ENCODE data around the gene ACOT4.
A peak's percentile ranks its signal among the peaks of the same experiment; 100 is the strongest.
"Not testable (repeated sequence)": the region's sequence is repeated elsewhere in the genome, so short reads cannot be mapped to it uniquely, and the experiment has no call there.

Gene ACOT4, protein sequence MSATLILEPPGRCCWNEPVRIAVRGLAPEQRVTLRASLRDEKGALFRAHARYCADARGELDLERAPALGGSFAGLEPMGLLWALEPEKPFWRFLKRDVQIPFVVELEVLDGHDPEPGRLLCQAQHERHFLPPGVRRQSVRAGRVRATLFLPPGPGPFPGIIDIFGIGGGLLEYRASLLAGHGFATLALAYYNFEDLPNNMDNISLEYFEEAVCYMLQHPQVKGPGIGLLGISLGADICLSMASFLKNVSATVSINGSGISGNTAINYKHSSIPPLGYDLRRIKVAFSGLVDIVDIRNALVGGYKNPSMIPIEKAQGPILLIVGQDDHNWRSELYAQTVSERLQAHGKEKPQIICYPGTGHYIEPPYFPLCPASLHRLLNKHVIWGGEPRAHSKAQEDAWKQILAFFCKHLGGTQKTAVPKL

DNA sequence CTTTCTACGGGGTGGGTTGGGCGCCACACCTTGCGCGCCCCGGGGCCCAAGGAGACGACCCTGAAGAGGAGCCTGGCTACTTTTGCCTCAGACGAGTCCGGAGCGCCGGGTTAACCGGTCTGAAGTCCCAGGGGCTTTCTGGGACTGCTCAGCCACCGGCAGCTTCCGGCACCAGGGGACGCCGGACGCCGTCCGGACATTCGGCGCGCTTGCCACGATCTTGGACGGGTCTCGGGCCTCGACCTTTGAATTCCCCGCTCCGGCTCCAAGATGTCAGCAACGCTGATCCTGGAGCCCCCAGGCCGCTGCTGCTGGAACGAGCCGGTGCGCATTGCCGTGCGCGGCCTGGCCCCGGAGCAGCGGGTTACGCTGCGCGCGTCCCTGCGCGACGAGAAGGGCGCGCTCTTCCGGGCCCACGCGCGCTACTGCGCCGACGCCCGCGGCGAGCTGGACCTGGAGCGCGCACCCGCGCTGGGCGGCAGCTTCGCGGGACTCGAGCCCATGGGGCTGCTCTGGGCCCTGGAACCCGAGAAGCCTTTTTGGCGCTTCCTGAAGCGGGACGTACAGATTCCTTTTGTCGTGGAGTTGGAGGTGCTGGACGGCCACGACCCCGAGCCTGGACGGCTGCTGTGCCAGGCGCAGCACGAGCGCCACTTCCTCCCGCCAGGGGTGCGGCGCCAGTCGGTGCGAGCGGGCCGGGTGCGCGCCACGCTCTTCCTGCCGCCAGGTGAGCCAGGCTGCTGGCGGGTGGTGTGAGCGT lies at the start of gene ACOT4:
Gene ACOT4, plus strand, starts transcription at position 184 of the 760 bp plus-strand sequence. Its CDS starts 87 bp downstream, at position 271.
- peak; percentile 8 for DNase-seq

DNA sequence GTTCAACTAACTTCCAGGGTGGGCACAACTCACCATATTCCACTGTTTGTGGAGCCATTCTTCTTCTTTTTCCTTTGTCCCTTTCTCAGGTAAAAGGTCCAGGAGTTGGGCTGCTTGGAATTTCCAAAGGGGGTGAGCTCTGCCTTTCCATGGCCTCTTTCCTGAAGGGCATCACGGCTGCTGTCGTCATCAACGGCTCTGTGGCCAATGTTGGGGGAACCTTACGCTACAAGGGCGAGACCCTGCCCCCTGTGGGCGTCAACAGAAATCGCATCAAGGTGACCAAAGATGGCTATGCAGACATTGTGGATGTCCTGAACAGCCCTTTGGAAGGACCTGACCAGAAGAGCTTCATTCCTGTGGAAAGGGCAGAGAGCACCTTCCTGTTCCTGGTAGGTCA lies 48.7 kb upstream of the ACOT4 start:
- not testable (repeated sequence) for DNase-seq

DNA sequence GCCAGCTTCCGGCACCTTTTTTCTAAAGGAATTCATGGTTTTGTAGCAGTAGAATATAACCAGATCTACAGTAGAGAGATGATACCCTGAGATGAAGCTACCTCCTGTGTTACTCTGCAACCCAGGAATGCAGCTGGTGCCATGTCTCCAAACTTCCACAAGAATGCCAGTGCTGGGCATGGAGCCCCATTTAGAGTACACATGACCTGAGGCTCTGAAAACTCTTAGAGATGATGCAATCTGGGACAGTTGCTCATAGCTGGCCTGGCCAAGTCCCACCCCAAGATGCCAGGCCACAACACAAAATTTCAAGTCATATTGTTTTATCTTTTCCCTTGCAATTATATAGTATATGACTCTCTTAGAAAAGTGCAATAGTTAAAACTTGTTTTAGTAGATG lies 46.3 kb upstream of the ACOT4 start:
- not testable (repeated sequence) for DNase-seq

DNA sequence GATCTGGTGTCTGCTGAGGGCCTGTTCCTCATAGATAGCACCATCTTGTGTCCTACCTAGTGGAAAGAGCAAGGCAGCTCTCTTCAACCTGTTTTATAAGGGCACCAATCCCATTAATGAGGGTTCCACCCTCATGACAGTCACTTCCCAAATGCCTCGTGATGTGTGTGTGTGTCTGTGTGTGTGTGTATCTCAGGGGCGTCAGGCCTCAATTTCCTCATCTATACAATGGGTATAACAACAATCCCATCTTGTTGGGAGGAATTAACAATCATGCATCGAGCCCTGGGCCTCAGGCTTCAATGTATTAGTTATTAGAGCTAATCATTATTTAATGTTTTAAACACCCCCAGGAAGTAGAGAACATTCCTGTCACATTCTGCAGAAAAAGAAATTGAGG lies 42.6 kb upstream of the ACOT4 start:
- not testable (repeated sequence) for DNase-seq

DNA sequence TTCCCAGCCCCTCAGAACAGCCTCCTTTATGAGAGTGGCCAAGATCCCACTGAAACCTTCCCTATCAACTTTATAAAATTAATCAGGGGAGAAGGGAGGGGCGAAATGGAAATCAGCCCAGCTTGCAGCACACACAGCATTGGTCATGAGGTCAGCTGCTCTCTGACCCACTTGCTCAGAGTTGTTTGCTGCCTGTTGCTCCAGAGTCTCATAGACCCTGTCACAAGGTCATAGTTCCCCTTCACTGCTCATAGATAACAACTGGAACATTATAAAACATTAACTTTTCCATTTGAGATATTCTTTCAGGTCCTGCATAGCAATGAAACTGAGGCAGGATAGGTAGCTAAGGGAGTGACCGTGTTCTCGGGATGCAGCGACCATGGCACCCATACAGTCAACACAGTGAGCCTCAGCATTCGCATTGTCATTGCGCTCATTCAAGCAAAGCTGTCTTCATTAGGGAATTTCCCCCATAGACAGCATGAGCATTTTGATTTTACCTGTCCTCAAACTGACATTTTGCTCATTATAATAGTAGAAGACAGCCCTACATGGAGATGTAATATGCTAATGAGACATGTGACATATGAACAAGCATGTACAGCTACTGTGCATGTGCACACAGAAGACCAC lies 41.7 kb upstream of the ACOT4 start:
- DNase-seq: not testable (repeated sequence)

DNA sequence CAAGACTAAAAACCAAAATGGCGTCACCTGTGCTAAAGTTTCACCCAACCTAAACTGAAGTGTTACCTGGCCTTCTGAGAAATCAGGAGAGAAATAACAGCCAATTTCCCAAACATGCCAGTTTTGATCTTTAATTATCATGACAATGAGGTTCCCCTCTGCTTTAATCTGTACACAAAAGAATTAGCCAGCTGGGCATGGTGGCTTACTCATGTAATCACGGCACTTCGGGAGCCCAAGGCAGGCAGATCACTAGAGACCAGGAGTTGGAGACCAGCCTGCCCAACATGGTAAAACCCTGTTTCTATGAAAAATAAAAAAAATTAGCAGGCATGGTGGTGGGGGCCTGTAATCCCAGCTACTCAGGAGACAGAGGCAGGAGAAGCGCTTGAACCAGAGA lies 37.8 kb upstream of the ACOT4 start:
- DNase-seq: no peak

DNA sequence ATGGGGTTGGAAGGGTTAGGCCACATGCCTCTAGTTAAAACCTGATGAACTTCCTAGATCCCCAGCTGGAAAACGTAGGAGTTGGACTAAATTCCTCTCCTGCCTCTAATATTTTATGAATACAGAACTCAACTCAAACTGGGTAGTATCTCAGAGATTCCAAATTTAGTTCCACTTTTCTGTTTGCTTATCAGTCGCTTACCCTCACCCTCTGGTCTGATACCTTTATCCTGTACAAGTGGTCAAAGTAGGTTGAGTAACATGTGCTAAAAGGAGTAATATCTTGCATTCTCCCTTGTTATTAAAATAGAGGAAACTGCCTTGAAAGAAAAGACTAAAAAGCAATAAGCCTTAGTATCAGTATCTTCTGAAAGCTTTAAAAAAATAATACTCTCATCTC lies 34.5 kb upstream of the ACOT4 start:
- not testable (repeated sequence) for DNase-seq

DNA sequence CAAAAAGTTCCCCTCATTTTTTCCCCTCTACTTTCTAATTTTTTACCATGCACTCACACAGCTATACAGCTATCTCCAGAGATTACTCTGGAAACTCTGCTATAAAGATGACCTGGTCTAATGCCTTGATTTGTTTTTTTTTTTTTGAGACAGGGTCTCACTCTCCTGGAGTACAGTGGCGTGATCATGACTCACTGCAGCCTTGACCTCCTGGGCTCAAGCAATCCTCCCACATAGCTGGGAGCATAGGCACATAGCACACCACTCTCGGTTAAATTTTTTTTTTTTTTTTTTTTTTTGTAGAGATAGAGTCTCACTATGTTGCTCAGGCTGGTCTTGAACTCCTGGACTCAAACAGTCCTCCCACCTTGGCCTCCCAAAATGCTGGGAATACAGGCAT lies 33.4 kb upstream of the ACOT4 start:
- DNase-seq: not testable (repeated sequence)

DNA sequence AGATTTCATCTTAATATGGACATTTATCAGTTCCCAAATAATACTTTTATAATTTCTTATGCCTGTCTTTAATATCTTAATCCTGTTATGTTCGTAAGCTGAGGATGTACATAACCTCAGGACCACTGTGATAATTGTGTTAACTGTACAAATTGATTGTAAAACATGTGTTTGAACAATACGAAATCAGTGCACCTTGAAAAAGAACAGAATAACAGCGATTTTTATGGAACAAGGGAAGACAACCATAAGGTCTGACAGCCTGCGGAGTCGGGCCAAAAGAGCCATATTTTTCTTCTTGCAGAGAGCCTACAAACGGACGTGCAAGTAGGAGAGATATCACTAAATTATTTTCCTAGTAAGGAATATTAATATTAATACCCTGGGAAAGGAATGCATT lies 29.4 kb upstream of the ACOT4 start:
- not testable (repeated sequence) for DNase-seq

DNA sequence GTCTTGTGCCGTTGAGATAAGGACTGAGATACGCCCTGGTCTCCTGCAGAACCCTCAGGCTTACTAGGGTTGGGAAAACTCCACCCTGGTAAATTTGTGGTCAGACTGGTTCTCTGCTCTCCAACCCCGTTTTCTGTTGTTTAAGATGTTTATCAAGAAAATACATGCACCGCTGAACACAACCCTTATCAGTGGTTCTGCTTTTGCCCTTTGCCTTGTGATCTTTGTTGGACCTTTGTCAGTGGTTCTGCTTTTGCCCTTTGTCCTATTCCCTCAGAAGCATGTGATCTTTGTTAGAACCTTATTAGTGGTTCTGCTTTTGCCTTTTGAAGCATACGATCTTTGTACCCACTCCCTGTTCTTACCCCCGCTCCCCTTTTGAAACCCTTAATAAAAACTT lies 29.0 kb upstream of the ACOT4 start:
- not testable (repeated sequence) for DNase-seq

DNA sequence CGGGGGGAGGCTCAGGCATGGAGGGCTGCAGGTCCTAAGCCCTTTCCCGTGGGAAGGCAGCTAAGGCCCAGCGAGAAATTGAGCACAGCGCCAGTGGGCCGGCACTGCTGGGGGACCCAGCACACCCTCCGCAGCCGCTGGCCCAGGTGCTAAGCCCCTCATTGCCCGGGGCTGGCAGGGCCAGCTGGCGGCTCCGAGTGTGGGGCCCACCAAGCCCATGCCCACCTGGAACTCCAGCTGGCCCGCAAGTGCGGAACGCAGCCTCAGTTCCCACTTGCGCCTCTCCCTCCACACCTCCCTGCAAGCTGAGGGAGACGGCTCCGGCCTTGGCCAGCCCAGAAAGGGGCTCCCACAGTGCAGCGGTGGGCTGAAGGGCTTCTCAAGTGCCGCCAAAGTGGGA lies 25.2 kb upstream of the ACOT4 start:
- DNase-seq: not testable (repeated sequence)

DNA sequence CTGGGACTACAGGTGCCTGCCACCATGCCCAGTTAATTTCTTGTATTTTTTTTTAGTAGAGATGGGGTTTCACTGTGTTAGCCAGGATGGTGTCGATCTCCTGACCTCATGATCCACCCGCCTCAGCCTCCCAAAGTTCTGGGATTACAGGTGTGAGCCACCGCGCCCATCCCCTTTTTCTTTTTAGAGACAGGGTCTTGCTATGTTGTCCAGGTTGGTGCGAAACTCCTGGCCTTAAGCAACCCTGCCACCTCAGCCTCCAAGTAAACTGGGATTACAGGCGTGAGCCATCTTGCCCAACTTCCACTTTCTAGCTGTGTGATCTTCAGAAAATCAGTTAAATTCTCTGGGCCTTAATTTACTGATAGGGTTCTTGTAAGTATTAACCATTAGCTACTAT lies 24.7 kb upstream of the ACOT4 start:
- not testable (repeated sequence) for DNase-seq

DNA sequence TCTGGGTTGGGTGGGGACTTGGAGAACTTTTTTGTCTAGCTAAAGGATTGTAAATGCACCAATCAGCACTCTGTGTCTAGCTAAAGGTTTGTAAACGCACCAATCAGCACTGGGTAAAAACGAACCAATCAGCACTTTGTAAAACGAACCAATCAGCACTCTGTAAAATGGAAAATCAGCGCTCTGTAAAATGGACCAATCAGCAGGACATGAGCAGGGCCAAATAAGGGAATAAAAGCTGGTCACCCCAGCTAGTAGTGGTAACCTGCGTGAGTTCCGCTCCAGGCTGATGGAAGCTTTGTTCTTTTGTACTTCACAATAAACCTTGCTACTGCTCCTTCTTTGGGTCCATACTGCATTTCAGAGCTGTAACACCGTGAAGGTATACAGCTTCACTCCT lies 24.3 kb upstream of the ACOT4 start:
- no peak for DNase-seq

DNA sequence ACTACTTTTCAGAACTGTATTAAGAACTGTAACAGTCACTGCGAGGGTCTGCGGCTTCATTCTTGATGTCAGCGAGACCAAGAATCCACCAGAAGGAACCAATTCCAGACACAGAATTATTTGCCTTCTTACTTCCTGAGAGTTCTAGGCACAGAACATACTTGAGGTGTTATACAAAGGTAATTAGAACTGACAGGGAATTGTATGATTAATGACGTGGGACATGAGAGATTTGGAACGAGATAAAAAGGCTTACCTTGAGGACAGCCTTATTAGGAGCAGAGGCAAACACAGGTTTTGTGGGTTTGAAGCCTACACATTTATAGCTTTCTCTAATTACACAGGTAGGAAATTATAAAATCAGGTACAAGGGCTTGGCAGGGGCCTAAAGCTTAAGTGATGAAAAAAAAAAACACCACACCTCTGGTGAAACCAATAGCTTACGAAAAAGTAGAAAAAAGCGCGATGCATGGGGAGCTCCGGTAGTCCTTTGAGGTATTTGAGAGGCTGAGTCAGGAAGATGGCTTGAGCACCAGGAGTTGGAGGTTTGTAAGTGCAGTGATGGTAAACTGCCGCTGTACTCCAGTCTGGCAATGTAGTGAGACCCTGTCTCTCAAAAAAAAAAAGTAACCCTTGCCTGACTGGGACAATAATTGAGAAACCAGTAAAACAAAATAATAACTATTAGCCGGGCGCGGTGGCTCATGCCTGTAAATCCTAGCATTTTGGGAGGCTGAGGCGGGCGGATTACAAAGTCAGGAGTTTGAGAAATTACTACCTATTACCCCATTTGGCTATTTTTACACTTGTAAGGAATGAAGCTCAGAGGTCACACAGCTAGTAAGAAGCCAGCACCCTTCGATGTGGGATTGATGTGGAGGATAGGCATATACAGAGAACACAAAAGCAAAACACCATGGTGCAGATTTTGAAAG lies 23.5 kb upstream of the ACOT4 start:
- DNase-seq: no peak

DNA sequence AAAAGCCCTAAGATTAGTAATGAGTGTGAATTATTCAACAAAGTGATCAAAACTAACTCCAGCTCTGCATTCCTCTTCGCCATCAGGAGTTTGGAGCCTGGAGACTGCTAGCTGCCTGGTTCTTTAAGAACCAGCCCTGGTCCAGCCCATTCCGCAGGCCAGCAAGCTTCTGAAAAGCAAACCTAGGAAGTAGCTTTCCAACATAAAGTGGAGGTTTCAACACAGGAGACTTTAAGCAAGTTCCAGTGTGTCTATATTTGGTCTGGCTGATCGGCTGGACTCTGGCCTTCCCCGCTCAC lies 22.8 kb upstream of the ACOT4 start:
- not testable (repeated sequence) for DNase-seq

DNA sequence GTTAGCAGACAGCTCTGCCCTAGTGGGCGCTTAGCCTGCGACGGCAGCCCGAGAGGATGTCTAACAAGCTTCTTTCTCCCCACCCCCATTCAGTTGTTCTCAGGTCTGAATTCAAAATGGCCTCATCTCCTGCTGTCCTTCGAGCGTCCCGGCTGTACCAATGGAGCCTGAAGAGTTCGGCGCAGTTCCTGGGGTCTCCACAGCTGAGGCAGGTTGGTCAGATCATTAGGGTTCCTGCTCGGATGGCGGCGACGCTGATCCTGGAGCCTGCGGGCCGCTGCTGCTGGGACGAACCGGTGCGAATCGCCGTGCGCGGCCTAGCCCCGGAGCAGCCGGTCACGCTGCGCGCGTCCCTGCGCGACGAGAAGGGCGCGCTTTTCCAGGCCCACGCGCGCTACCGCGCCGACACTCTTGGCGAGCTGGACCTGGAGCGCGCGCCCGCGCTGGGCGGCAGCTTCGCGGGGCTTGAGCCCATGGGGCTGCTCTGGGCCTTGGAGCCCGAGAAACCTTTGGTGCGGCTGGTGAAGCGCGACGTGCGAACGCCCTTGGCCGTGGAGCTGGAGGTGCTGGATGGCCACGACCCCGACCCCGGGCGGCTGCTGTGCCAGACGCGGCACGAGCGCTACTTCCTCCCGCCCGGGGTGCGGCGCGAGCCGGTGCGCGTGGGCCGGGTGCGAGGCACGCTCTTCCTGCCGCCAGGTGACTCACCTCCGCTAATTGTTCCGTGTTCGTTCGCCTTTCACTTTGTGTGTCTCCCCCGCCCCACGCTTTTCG lies 22.3 kb upstream of the ACOT4 start, which contains the start of gene ACOT2:
Gene ACOT2, plus strand, starts transcription at position 29 of the 774 bp plus-strand sequence. Its CDS starts 28 bp downstream, at position 57.
- peak; percentile 41 for DNase-seq

DNA sequence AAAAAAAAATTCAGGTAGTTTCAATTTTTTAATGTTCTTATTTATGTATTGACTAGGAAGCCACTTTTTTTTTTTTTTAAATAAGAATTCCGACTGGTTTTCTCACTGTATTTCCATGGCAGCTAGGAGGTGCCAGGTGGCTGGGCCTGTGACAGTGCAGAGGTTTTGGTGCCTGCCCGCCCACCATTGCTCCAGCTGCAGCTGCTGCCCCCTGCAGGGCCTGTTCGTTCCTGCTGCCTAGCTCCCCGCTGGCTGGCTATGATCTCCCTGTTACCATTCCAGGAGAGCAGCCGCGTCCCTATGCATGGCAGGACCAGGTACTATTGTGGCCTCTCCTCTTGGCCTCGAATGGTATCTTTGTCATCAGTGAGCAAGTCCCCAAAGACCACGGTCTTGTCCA lies 20.8 kb upstream of the ACOT4 start:
- peak; percentile 16 for DNase-seq

DNA sequence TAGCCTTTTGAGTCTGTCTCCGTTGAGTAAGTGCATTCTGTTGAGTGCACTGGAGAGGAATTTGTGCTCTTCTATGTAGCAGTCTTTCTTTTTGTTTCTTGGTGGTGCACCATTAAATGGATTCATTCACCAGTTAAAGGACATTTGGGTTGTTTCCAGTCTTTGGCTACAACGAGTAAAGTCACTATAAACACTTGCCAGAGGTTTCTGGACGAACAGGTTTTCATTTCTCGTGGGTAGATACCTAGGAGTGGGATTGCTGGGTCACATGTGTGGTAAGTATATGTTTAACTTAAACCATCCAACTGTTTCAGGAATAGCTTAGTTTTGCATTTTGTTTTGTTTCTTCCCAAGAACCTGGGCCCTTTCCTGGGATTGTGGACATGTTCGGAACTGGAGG lies 18.6 kb upstream of the ACOT4 start:
- DNase-seq: not testable (repeated sequence)

DNA sequence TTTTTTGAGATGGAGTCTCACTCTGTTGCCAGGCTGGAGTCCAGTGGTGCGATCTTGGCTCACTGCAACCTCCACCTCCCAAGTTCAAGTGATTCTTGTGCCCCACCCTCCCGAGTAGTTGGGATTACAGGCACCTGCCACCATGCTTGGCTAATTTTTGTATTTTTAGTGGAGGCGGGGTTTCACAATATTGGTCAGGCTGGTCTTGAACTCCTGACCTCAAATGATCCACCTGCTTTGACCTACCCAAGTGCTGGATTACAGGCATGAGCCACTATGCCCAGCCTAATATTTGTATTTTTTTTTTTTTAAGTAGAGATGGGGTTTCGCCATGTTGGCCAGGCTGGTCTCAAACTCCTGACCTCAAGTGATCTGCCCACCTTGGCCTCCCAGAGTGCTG lies 17.9 kb upstream of the ACOT4 start:
- not testable (repeated sequence) for DNase-seq

DNA sequence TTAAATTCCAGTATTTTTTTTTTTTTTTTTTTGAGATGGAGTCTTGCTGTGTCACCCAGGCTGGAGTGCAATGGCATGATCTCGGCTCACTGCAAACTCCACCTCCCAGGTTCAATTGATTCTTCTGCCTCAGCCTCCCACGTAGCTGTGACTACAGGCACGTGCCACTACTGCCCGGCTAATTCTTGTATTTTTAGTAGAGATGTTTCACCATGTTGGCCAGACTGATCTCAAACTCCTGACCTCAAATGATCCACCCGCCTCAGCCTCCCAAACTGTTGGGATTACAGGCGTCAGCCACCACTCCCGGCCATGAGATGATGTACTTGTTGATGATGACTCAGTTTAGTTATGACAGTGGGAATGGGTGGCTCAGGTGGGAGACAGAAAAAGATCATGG lies 17.4 kb upstream of the ACOT4 start:
- DNase-seq: not testable (repeated sequence)

DNA sequence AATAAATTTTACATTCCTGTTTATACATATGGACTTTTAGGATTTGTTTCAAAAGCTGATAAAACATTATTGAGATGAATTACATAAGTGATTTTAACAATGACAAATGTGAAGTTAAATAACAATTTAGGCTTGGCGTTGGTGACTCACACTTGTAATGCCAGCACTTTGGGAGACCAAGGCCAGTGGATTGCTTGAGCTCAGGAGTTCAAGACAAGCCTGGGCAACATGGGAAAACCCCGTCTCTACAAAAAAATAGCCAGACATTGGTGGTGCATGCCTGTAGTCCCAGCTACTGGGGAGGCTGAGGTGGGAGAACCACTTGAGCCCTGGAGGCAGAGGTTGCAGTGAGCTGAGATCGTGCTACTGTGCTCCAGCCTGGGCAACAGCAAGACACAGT lies 15.3 kb upstream of the ACOT4 start:
- DNase-seq: no peak

DNA sequence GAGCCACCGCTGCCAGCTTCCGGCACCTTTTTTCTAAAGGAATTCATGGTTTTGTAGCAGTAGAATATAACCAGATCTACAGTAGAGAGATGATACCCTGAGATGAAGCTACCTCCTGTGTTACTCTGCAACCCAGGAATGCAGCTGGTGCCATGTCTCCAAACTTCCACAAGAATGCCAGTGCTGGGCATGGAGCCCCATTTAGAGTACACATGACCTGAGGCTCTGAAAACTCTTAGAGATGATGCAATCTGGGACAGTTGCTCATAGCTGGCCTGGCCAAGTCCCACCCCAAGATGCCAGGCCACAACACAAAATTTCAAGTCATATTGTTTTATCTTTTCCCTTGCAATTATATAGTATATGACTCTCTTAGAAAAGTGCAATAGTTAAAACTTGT lies 14.5 kb upstream of the ACOT4 start:
- DNase-seq: not testable (repeated sequence)
